Measurements from ENCODE around the gene TTC33.
A peak's percentile ranks its signal among the peaks of the same experiment; 100 is the strongest.

Gene TTC33

GRCh38 chr5:40587376-40587775 is 168.4 kb downstream of the TTC33 start:
- TF ChIP-seq JUND (IDR thresholded peaks at IDR 0.05; ENCODE audit: low read depth) = peak; percentile 64; the same call in 1 of the 2 replicates
- in situ Hi-C loops (cut with HindIII; ENCODE audit: low pct_unique_long_range_greater_than_20kb, low sequenced_read_pairs) = no loop called here
- DNase-seq (ENCODE audit: low read depth in 1 of 2, low spot score in 1 of 2) = peak; percentile 20 to 68

GRCh38 chr5:40585537-40586267 is 170.1 kb downstream of the TTC33 start:
- no peak for TF ChIP-seq JUND (IDR thresholded peaks at IDR 0.05; ENCODE audit: low read depth)
- peak in 1 of 2 experiments; percentile 35 for DNase-seq (ENCODE audit: low read depth in 1 of 2, low spot score in 1 of 2)
- in situ Hi-C loops (cut with HindIII; ENCODE audit: low pct_unique_long_range_greater_than_20kb, low sequenced_read_pairs) = no loop called here

- no peak for DNase-seq (ENCODE audit: low read depth in 1 of 2, low spot score in 1 of 2)
- no peak for TF ChIP-seq JUND (IDR thresholded peaks at IDR 0.05; ENCODE audit: low read depth)
- in situ Hi-C loops (cut with HindIII; ENCODE audit: low pct_unique_long_range_greater_than_20kb, low sequenced_read_pairs) = no loop called here
Measured at GRCh38 chr5:40584054-40584453, 171.7 kb downstream of the TTC33 start.

- in situ Hi-C loops (cut with HindIII; ENCODE audit: low pct_unique_long_range_greater_than_20kb, low sequenced_read_pairs) = no loop called here
- no peak for DNase-seq (ENCODE audit: low read depth in 1 of 2, low spot score in 1 of 2)
- no peak for TF ChIP-seq JUND (IDR thresholded peaks at IDR 0.05; ENCODE audit: low read depth)
Measured at GRCh38 chr5:40578501-40579451, 177.0 kb downstream of the TTC33 start.

GRCh38 chr5:40577718-40578117 is 178.0 kb downstream of the TTC33 start:
- no peak for DNase-seq (ENCODE audit: low read depth in 1 of 2, low spot score in 1 of 2)
- in situ Hi-C loops (cut with HindIII; ENCODE audit: low pct_unique_long_range_greater_than_20kb, low sequenced_read_pairs) = no loop called here

GRCh38 chr5:40575921-40576320 is 179.8 kb downstream of the TTC33 start:
- TF ChIP-seq JUND (IDR thresholded peaks at IDR 0.05; ENCODE audit: low read depth) = no peak
- in situ Hi-C loops (cut with HindIII; ENCODE audit: low pct_unique_long_range_greater_than_20kb, low sequenced_read_pairs) = no loop called here

More at GRCh38 chr5:40577718-40578117, 178.0 kb downstream of the TTC33 start:
- no peak for TF ChIP-seq JUND (IDR thresholded peaks at IDR 0.05; ENCODE audit: low read depth)

GRCh38 chr5:40575411-40575810 is 180.3 kb downstream of the TTC33 start:
- DNase-seq (ENCODE audit: low read depth in 1 of 2, low spot score in 1 of 2) = no peak
- in situ Hi-C loops (cut with HindIII; ENCODE audit: low pct_unique_long_range_greater_than_20kb, low sequenced_read_pairs) = no loop called here

More at GRCh38 chr5:40575921-40576320, 179.8 kb downstream of the TTC33 start:
- no peak for DNase-seq (ENCODE audit: low read depth in 1 of 2, low spot score in 1 of 2)

GRCh38 chr5:40572937-40573336 is 182.8 kb downstream of the TTC33 start:
- DNase-seq (ENCODE audit: low read depth in 1 of 2, low spot score in 1 of 2) = no peak
- TF ChIP-seq JUND (IDR thresholded peaks at IDR 0.05; ENCODE audit: low read depth) = no peak
- in situ Hi-C loops (cut with HindIII; ENCODE audit: low pct_unique_long_range_greater_than_20kb, low sequenced_read_pairs) = no loop called here

More at GRCh38 chr5:40575411-40575810, 180.3 kb downstream of the TTC33 start:
- TF ChIP-seq JUND (IDR thresholded peaks at IDR 0.05; ENCODE audit: low read depth) = no peak

GRCh38 chr5:40572391-40572790 is 183.4 kb downstream of the TTC33 start:
- in situ Hi-C loops (cut with HindIII; ENCODE audit: low pct_unique_long_range_greater_than_20kb, low sequenced_read_pairs) = no loop called here
- DNase-seq (ENCODE audit: low read depth in 1 of 2, low spot score in 1 of 2) = no peak
- no peak for TF ChIP-seq JUND (IDR thresholded peaks at IDR 0.05; ENCODE audit: low read depth)

GRCh38 chr5:40571729-40572128 is 184.0 kb downstream of the TTC33 start:
- in situ Hi-C loops (cut with HindIII; ENCODE audit: low pct_unique_long_range_greater_than_20kb, low sequenced_read_pairs) = no loop called here
- no peak for DNase-seq (ENCODE audit: low read depth in 1 of 2, low spot score in 1 of 2)
- no peak for TF ChIP-seq JUND (IDR thresholded peaks at IDR 0.05; ENCODE audit: low read depth)

- in situ Hi-C loops (cut with HindIII; ENCODE audit: low pct_unique_long_range_greater_than_20kb, low sequenced_read_pairs) = no loop called here
- no peak for DNase-seq (ENCODE audit: low read depth in 1 of 2, low spot score in 1 of 2)
- TF ChIP-seq JUND (IDR thresholded peaks at IDR 0.05; ENCODE audit: low read depth) = no peak
Measured at GRCh38 chr5:40570408-40571129, 185.2 kb downstream of the TTC33 start.

GRCh38 chr5:40569546-40570270 is 186.1 kb downstream of the TTC33 start:
- TF ChIP-seq JUND (IDR thresholded peaks at IDR 0.05; ENCODE audit: low read depth) = no peak
- in situ Hi-C loops (cut with HindIII; ENCODE audit: low pct_unique_long_range_greater_than_20kb, low sequenced_read_pairs) = no loop called here
- DNase-seq (ENCODE audit: low read depth in 1 of 2, low spot score in 1 of 2) = no peak
